ENCODE data around the gene GNA14. TPM values are rescaled to one million over a fixed set of nuclear protein-coding genes. Genes with fewer than 3 reads are reported as not detected.
"Not testable (repeated sequence)": the region's sequence is repeated elsewhere in the genome, so short reads cannot be mapped to it uniquely, and the experiment has no call there.

Gene GNA14
- total RNA-seq, 1 donor from 2014 or later = 0.22 TPM

DNA sequence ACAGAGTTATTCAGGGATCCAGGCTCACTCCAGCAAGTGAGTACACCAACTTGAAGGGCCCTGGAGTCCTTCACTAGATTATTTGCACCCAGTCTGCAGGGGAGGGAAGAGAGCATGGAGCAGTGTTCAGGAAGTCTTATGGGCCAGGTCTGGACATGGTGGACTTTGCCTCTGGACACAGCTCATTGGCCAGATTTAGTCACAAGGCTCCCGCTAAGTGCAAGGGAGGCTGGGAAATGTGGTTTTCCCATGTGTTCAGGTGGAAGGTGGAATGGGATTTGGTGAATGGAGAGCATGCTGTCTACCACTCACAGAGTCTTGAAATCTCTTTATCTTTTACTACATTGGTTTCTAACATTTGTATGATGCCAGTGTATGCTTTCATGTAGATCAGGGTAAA lies 200.5 kb downstream of the GNA14 start:
- no peaks in the 10 kb centered on the region for H3K9me3 Mint-ChIP-seq (ENCODE audit: low read depth)
- TF ChIP-seq, protein P1, sequence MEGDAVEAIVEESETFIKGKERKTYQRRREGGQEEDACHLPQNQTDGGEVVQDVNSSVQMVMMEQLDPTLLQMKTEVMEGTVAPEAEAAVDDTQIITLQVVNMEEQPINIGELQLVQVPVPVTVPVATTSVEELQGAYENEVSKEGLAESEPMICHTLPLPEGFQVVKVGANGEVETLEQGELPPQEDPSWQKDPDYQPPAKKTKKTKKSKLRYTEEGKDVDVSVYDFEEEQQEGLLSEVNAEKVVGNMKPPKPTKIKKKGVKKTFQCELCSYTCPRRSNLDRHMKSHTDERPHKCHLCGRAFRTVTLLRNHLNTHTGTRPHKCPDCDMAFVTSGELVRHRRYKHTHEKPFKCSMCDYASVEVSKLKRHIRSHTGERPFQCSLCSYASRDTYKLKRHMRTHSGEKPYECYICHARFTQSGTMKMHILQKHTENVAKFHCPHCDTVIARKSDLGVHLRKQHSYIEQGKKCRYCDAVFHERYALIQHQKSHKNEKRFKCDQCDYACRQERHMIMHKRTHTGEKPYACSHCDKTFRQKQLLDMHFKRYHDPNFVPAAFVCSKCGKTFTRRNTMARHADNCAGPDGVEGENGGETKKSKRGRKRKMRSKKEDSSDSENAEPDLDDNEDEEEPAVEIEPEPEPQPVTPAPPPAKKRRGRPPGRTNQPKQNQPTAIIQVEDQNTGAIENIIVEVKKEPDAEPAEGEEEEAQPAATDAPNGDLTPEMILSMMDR (IDR thresholded peaks at IDR 0.05) = no peak
- H3K27ac Mint-ChIP-seq (ENCODE audit: unreplicated experiment) = no peak overlapping the region
- no peaks in the 10 kb centered on the region for H3K36me3 Mint-ChIP-seq (ENCODE audit: low read depth)
- DNase-seq (ENCODE audit: low spot score) = no peak
- peaks cover 25% of the 10 kb centered on the region for H3K4me1 Mint-ChIP-seq (ENCODE audit: low read depth)
- H3K27me3 Mint-ChIP-seq (ENCODE audit: low read depth) = peaks cover 3% of the 10 kb centered on the region
- H3K4me3 Mint-ChIP-seq (ENCODE audit: unreplicated experiment) = no peak overlapping the region

DNA sequence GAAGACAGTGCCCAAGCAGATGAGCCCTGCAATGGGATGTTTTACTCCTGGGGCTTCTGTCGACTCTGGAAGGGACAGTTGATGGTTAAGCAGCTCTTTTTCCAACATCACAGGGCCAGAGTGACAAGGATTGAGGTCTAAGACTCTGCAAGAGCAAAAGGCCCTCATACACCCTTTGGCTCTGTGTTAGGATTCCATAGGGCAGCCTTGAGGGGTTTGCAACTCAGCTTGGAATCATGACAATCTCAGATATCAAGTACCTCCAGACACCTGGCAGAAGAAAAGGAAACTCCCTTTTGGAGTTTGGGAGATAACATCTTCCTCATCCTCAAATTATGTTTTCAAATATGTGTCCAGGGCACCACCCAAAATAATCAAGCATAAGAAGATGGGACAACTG lies 205.7 kb downstream of the GNA14 start:
- no peak for DNase-seq (ENCODE audit: low spot score)
- peaks cover 4% of the 10 kb centered on the region for H3K27me3 Mint-ChIP-seq (ENCODE audit: low read depth)
- peaks cover 17% of the 10 kb centered on the region for H3K4me1 Mint-ChIP-seq (ENCODE audit: low read depth)
- TF ChIP-seq, protein P1 (IDR thresholded peaks at IDR 0.05) = no peak
- no peaks in the 10 kb centered on the region for H3K9me3 Mint-ChIP-seq (ENCODE audit: low read depth)
- no peak overlapping the region for H3K4me3 Mint-ChIP-seq (ENCODE audit: unreplicated experiment)
- H3K36me3 Mint-ChIP-seq (ENCODE audit: low read depth) = no peaks in the 10 kb centered on the region
- H3K27ac Mint-ChIP-seq (ENCODE audit: unreplicated experiment) = no peak overlapping the region

DNA sequence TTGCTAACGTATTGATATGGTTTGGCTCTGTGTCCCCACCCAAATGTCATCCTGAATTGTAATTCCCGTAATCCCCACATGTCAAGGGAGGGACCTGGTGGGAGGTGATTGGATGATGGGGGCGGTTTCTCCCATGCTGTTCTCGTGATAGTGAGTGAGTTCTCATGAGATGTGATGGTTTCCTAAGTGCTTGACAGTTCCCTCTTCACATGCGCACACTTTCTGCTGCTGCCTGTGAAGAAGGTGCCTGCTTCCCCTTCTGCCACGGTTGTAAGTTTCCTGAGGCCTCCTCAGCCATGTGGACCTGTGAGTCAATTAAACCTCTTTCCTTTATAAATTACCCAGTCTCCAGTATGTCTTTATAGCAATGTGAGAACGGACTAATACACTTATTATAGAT lies 207.0 kb downstream of the GNA14 start:
- not testable (repeated sequence) for DNase-seq (ENCODE audit: low spot score); H3K36me3 Mint-ChIP-seq (ENCODE audit: low read depth); H3K9me3 Mint-ChIP-seq (ENCODE audit: low read depth); H3K27ac Mint-ChIP-seq (ENCODE audit: unreplicated experiment); H3K27me3 Mint-ChIP-seq (ENCODE audit: low read depth); H3K4me3 Mint-ChIP-seq (ENCODE audit: unreplicated experiment)
- peaks cover 17% of the 10 kb centered on the region for H3K4me1 Mint-ChIP-seq (ENCODE audit: low read depth)

DNA sequence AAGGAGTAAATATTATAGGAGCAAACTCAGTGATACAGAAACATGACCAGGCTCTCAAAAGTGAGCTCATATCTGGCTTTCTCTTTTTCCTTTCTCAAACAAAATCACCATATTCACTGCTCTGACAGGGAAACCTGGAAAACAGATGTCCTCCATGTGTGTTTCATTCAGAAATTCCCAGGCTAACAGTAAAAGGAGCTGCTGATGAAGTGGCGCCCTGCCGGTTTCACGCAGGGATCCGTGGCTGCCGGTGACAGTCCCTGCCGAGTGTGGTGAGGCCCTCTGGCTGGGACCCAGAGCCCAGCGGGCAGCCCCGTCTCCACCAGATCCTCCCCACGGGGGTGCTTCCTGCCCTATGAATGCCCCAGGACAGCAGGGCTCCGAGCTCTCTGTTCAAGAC lies 208.1 kb downstream of the GNA14 start:
- H3K4me3 Mint-ChIP-seq (ENCODE audit: unreplicated experiment) = peak overlapping the region; percentile 52
- TF ChIP-seq, protein P1 (IDR thresholded peaks at IDR 0.05) = peak; percentile 5
- no peaks in the 10 kb centered on the region for H3K36me3 Mint-ChIP-seq (ENCODE audit: low read depth)
- H3K27ac Mint-ChIP-seq (ENCODE audit: unreplicated experiment) = peak overlapping the region; percentile 66
- DNase-seq (ENCODE audit: low spot score) = no peak
- peaks cover 21% of the 10 kb centered on the region for H3K4me1 Mint-ChIP-seq (ENCODE audit: low read depth)
- no peaks in the 10 kb centered on the region for H3K9me3 Mint-ChIP-seq (ENCODE audit: low read depth)
- peaks cover 4% of the 10 kb centered on the region for H3K27me3 Mint-ChIP-seq (ENCODE audit: low read depth)

DNA sequence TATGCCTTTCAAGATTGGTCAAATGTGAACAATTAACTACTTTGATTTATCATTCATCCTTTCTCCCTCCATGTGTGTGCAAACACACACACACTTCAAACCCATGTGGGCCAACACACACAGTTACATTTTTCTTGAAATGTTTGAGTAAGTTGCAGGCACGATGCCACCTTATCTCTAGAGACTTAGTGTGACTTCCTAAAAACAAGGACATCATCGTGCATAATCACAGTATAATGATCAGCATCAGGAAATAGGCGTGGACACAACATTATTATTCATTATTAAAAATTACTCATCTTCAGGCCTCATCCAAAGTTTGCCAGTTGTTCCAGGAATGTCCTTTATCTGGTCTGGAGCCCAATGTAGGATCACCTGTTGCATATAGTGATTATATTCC lies 209.5 kb downstream of the GNA14 start:
- Mint-ChIP-seq H3K27me3 (ENCODE audit: low read depth) (peaks cover 2% of the 10 kb centered on the region), H3K27ac (ENCODE audit: unreplicated experiment) (no peak overlapping the region), H3K36me3 (ENCODE audit: low read depth) (no peaks in the 10 kb centered on the region), H3K4me1 (ENCODE audit: low read depth) (peaks cover 24% of the 10 kb centered on the region), H3K9me3 (ENCODE audit: low read depth) (no peaks in the 10 kb centered on the region), H3K4me3 (ENCODE audit: unreplicated experiment) (no peak overlapping the region)
- TF ChIP-seq, protein P1 (IDR thresholded peaks at IDR 0.05) = no peak
- no peak for DNase-seq (ENCODE audit: low spot score)

DNA sequence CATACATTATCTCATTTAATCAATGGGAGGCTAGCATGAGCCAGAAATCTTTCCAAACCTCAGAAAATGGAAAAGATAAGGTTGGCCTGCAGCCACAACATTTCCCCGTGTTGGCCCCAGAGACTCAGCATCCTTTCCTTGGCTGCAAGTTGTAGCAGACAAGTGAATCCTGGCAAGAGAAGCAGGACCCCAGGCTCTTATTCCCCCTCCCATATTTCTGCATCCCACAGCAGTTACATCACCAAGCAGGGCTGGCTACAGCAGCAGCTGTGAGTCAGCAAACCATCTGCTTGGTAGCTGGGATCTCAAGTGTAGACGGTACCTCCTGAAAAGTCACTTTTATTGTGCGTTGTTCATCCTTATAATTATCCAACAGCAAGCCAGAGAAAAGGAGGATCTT lies 212.4 kb downstream of the GNA14 start:
- H3K27me3 Mint-ChIP-seq (ENCODE audit: low read depth) = no peaks in the 10 kb centered on the region
- no peak for DNase-seq (ENCODE audit: low spot score)
- H3K4me3 Mint-ChIP-seq (ENCODE audit: unreplicated experiment) = no peak overlapping the region
- H3K27ac Mint-ChIP-seq (ENCODE audit: unreplicated experiment) = no peak overlapping the region
- peaks cover 25% of the 10 kb centered on the region for H3K4me1 Mint-ChIP-seq (ENCODE audit: low read depth)
- TF ChIP-seq, protein P1 (IDR thresholded peaks at IDR 0.05) = no peak
- H3K36me3 Mint-ChIP-seq (ENCODE audit: low read depth) = no peaks in the 10 kb centered on the region
- no peaks in the 10 kb centered on the region for H3K9me3 Mint-ChIP-seq (ENCODE audit: low read depth)

All from chondrocyte (in vitro differentiated cells).